H1 (cell line): Measurements from ENCODE around the gene COL4A2.

Experiments
- NRF1 ChIP-seq: IDR thresholded peaks from 2 replicates; pipeline ENCODE4 v1.6.1; 2011; ENCODE audit warnings: mild to moderate bottlenecking, low read depth, low read length, improper control_type of control experiment
- POLR2AphosphoS5 ChIP-seq: IDR thresholded peaks from 2 replicates; pipeline ENCODE4 v1.6.1; 2011; ENCODE audit warnings: low read depth, low read length
- TF ChIP-seq, protein P1 (sequence below), 3 experiments: IDR thresholded peaks; 1 replicate in 2 of 3; 2 replicates in 1 of 3; pipeline versions ENCODE4 v1.5.1 to v1.6.1; 2011; ENCODE audit warnings: low read length in 3 of 3, mild to moderate bottlenecking in 3 of 3, inconsistent platforms in 2 of 3, low read depth in 1 of 3, moderate library complexity in 1 of 3; ENCODE audit not compliant: insufficient read depth in 1 of 3; ENCODE audit errors: control extremely low read depth in 1 of 3

DNA sequence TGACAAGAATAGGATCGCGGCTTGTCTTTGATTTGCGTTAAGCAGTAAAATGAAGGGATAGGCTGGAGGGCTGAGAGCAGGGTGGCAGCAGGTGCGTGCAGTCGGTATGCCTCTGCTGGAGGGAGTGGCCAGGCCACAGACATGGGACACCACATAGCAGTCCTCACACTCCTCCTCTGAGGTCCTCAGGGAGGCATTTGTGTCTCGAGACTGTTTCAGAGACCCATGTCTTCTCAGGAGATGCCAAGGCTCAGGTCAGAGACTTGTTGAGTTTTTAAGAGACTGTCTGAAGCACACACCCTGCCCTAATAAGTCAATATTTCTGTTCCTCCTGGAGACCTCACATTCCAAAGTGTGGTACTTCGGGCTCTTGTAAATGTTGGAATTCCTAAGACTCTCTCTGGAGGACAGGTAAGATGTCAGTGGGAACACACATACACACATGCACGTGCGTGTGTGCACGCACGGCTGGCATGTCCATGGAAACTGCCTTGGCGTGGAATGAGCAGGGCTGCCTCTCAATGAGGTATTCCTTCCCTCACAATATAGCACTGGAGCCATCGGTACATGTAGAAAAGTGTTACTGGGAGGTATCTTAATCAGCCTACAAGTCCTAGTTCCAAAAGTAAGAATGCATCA lies 46.4 kb downstream of the COL4A2 start:
- TF ChIP-seq, protein P1, sequence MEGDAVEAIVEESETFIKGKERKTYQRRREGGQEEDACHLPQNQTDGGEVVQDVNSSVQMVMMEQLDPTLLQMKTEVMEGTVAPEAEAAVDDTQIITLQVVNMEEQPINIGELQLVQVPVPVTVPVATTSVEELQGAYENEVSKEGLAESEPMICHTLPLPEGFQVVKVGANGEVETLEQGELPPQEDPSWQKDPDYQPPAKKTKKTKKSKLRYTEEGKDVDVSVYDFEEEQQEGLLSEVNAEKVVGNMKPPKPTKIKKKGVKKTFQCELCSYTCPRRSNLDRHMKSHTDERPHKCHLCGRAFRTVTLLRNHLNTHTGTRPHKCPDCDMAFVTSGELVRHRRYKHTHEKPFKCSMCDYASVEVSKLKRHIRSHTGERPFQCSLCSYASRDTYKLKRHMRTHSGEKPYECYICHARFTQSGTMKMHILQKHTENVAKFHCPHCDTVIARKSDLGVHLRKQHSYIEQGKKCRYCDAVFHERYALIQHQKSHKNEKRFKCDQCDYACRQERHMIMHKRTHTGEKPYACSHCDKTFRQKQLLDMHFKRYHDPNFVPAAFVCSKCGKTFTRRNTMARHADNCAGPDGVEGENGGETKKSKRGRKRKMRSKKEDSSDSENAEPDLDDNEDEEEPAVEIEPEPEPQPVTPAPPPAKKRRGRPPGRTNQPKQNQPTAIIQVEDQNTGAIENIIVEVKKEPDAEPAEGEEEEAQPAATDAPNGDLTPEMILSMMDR (IDR thresholded peaks at IDR 0.05; ENCODE audit: control extremely low read depth in 1 of 3, insufficient read depth in 1 of 3, low read depth in 1 of 3, low read length in 3 of 3): no peak
- TF ChIP-seq POLR2AphosphoS5: no peak
- TF ChIP-seq NRF1: no peak
